Stimulated activated CD8-positive, alpha-beta memory T cell treated with anti-CD3 and anti-CD28 coated beads, Interleukin-4, amount 100 ng/mL, for 1 hour (primary cell): ENCODE results near the gene RANBP3.

Experiments
- DNase-seq, 2 donors: peaks; one replicate each; pipeline ENCODE4 v3.0.0-alpha.2; 2020; ENCODE audit warnings: low read depth in 2 of 2, low spot score in 1 of 2

Gene RANBP3

DNA sequence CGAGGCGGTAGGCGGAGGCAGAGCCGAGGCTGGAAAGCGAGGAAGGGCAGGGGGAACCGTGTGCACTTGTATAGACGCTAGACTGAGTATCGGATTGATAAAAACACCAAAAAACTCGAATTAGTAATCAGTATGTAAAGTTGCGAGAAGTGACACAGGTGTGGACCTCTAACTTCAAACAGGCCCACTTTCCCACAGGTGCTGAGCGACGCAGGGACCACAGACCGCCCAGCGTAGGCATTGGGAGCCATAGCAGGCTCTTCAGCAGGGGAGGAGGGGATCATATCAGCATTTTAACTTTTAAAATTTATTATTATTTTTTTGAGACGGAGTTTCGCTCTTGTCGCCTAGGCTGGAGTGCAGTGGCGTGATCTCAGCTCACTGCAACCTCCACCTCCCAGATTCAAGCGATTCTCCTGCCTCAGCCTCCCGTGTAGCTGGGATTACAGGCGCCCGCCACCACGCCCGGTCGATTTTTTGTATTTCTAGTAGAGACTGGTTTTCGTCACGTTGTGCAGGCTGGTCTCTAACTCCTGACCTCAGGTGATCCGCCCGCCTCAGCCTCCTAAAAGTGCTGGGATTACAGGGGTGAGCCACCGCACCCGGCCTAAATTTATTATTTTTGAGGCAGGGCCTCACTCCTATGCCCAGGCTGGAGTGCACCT is 72.7 kb downstream of the RANBP3 start:
- no peak for DNase-seq

DNA sequence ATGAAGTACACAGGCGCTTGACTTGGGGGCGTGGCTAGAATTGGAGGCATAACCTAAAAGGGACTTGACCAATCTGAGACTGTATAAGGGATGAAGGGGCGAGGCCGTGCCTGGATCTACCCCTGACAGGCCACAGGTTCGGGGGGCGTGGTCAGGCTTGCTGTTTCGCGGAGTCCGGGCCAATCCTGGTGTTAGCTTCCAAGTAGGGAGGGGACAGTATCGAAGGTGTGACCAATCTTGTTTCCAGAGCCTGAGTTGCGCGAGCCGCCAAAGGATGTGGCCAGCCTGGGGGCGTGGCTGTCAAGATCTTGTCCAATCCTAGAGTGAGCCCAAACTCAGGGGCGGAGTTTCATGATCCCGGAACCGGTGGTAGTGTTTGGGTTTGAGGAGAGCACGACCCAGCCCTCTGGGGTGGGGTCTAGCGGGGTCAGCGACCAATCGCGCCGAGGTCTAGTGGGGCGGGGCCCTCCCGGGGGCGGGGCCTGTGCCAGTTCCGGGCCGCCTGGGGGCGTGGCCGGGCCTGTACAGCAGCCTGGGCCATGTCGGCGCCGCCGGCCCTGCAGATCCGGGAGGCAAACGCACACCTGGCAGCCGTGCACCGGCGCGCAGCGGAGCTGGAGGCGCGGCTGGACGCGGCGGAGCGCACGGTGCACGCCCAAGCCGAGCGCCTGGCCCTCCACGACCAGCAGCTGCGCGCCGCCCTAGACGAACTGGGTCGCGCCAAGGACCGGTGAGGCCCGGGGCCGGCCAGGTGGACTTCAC is 73.4 kb downstream of the RANBP3 start, which contains the start of gene VMAC:
Gene VMAC, plus strand, starts transcription at position 521 of the 762 bp plus-strand sequence. Its CDS starts 19 bp downstream, at position 540.
- peak; percentile 99 to 100 for DNase-seq

GRCh38 chr19:5903624-5904351 is 74.2 kb downstream of the RANBP3 start, which contains the start of gene NDUFA11:
Gene NDUFA11 (minus strand): TSS chr19:5903790. CDS start chr19:5903708, 82 bp downstream.
- peak; percentile 95 to 96 for DNase-seq

DNA sequence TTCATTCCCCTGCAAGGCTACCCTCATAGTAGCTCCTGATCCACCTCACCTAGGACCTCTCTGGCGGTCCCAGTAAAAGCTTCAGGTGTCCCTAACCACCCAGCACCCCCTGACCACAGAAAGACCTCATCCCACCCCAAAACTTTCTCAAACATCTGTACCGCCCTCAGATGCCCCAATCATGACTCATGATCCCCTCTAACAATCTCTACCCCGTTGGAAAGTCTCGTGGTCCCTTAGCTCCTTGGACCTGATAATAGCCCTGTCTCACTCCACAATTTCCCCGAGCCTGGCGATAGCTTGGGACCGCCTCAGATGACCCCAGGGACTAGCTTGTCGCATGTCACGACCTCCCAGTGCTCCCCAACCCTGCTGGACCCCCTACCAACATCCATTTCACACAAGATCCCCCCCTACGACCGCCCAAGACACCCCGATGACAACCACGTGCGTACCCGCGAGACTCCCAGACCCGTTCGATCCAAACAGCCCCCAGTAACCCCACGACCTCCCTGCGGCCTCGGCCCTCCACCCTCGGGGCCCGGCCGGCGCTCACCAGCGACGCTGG is 74.8 kb downstream of the RANBP3 start:
- no peak for DNase-seq

DNA sequence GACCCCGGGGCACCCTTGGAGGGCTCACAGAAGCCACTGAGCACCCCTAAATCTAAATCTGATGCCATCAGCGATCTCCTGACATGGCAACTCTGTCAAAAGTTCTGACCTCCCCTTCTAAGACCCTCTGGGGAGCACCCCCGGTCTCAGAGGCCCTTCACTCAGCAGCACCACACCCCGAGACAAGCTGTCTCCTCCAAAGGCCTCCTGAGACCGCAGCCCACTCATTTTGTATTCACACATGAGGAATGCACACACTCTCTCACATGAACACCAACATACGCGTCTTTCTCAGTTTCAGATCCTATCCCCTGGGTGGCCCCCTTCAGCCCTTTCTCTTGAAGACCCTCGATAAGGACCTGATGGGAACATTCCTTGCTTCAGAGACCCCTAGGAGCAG is 77.0 kb downstream of the RANBP3 start:
- no peak for DNase-seq

DNA sequence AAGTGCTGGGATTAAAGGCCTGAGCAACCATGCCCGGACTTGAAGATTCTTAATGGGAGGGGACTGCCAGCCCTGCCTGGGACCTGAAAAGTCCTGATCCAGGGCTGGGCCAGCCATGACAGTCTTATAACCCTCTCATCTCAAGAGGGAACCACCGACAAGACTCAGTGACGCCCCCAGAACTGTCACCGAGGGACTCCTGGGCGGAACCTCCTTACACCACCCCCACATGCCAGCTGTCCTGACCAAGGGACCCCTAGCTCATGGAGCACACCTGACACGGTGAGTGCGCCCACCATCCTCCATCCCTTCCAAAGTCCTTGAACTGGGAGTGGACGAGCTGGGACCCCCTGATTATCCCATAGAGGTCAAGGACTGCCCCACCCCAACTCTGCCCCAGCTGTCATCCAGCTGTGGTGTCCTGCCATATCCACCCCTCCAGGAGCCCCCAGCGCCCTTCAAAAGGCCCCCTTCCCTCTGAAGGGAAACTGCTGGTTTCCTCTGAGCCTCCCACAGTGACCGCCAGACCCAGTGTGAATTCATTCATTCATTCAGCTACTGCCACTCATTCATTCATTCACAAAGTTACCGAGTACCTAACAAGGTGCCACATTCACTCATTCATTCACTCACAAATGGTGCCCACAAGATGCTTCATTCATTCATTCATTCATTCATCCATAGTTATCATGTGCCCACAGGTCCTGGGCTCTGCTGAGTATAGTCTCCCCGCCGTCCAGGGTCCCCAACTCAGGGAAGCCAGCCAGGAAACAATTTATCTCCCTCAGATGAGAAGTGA is 78.0 kb downstream of the RANBP3 start:
- DNase-seq, result no peak

- DNase-seq, result no peak
Measured at GRCh38 chr19:5897189-5897969, 80.6 kb downstream of the RANBP3 start.

GRCh38 chr19:5896365-5897076 is 81.4 kb downstream of the RANBP3 start:
- DNase-seq, result no peak

GRCh38 chr19:5895890-5896289 is 82.0 kb downstream of the RANBP3 start:
- DNase-seq, result no peak

GRCh38 chr19:5895409-5895808 is 82.5 kb downstream of the RANBP3 start:
- DNase-seq, result no peak

GRCh38 chr19:5894704-5895349 is 83.1 kb downstream of the RANBP3 start:
- DNase-seq, result no peak

DNA sequence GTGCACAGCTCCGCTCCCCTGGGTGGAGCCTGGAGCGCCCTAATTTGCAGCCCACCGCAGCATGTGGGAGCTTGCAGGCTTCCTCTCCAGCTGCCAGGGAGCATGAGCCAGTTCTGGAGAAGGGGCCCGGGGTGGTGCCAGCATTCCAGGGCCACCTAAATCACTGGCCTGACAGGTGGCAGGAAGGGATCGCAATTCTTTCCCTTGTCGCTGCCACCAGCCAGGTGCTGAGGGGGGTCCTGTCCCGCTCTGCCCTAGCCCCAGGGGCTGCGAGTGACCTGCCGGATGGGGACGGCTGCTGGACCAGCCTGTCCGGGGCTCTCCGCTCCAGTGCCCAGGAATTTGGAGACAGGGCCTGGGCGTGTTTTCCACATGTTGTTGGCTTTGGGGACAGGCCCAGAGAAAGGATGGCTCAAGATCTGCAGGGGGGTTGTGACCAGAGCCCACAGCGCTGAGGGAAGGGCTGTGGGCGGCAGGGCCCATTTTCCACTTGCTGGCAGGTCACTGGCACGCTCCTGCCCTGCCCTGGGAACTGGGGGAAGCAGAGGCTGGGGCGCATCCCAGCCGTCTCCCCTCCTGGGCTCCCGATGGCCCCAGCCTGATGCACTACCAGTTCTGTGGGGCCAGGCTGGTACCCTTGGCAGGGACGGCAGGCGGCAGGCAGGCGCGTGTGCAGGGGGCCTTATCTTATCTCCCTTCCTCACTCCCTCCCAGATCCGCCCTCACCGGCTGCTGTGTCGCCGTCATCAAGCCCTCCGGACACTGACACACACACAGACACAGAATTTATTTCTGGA is 83.8 kb downstream of the RANBP3 start:
- DNase-seq, result no peak

GRCh38 chr19:5893296-5893903 is 84.5 kb downstream of the RANBP3 start:
- no peak for DNase-seq

DNA sequence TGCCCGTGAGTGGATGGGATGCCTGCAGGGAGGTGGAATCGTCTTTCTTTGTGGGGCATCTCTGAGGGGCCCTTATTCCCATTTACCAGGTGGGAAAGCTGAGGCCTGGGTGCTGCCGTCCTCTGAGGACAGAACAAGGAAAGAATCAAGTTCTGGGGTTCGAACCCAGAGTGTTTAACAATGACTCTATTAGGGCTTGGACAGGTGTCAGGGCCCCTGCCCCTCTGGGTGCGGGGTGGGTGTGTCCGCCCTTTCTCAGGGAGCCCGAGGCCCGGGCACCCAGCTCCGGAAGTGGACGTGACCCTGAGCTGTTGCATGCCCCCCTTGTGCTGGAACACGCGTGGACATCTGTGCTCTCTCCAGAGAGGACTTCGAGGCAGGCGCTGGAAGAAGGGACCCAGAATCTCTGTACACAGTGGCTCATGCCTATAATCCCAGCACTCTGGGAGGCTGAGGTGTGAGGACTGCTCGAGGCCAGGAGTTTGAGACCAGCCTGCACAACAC is 85.1 kb downstream of the RANBP3 start:
- DNase-seq, result no peak

DNA sequence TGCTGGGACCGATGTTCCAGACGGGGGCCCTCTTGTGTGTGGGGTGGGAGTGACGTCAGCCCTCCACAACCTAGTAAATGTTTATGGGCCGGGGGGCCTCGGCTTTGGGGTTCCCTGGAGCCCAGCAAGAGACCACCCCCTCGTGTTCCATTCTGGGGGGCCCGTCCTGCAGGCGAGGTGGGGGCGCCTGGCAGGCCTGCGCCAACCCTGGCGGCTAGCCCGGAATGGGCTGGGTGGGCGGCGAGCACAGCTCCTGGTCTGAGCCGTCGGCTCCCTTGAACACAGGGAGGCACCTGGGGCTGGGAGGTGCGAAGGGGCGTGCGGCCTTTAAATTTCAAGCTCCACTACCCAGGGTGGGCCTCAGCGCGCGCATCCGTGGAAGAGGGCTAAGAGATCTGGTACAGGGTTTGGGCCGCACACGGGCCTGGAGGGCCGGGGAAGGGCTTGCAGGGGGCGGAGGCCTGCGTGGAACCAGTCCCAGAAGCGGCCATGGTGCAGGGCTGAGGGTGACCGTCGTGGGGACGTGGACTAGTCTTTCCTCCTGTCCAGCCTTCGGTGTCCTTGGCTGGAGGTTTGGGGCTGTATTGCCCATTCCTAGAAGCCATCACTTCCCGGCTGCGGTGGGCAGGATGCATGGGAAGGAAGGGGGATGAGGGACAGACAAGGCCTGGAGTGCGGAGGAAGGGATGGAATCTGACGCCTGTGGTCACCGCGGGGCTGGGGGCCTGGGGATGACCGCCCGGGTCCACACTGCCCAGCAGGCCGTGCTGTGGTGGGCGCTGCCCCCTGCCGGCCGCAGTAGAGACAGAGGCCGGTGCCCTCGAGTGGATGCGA is 85.8 kb downstream of the RANBP3 start:
- no peak for DNase-seq

DNA sequence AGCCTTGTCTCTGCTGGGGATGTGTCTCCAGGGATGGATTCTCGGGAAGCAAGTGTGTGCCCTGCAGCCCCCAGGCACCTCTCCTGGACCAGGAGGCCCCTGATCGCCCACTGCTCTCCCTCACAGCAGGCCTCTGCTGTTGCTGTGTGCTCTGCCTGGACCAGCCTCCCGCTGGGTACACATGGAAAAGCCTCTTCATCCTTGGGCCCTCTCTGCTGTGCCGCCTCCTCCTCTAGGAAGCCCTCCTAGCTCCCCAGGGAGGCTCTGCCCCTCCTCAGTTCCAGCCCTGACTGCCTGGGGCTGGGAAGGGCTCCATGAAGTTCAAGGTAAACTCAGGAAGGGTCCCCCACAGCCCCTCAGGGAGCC is 86.4 kb downstream of the RANBP3 start:
- DNase-seq, result no peak

- DNase-seq, result no peak
Measured at GRCh38 chr19:5890099-5890498, 87.8 kb downstream of the RANBP3 start.
